NCI-H460 (cell line): ENCODE data around the gene CCL23. TPM values are rescaled to one million over a fixed set of nuclear protein-coding genes. Genes with fewer than 3 reads are reported as not detected.
"Not testable (repeated sequence)": the region's sequence is repeated elsewhere in the genome, so short reads cannot be mapped to it uniquely, and the experiment has no call there.

Experiments
- DNase-seq: peaks from one replicate; pipeline ENCODE4 v3.0.0-alpha.2; 2016; ENCODE audit warnings: low read depth; ENCODE audit errors: extremely low read depth
- polyA plus RNA-seq: library from polyadenylated mRNA; depleted of rRNA; stranded (reverse); fragments of >200 nt; gene quantifications from 2 replicates; pipeline ENCODE4 v1.2.3, GENCODE V29; 2014; cell fraction: nucleus; rRNA removed
- total RNA-seq: library from RNA; depleted of rRNA; stranded (reverse); fragments of >200 nt; shearing (Covaris generic); gene quantifications from 2 replicates; pipeline ENCODE4 v1.2.3, GENCODE V29; 2014; rRNA removed

CCL23 gene
- total RNA-seq = not detected in 2 replicates
- polyA plus RNA-seq = not detected in 2 replicates

DNA sequence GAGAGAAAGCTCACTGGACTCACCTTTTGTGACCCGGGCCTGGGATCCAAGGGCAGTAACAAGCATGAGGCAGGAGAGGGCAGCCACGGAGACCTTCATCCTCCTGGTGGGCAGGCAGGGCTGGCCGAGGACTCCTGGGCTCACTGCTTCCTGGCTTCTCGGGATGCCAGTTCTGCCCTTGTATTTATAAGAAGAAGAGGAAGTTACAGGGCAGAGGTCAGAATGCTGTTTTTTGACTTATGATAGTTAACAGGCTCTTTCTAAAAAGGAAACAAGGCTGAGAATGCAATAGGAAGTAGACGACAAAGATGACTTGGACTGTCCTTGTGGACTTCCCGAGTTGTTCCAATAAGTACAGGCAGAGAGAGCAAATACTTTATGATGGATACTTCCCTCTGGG, at the start of gene CCL23:
Gene CCL23, minus strand, starts transcription at position 174 of the 400 bp plus-strand sequence. Its CDS starts 75 bp downstream, at position 99.
- no peak for DNase-seq

DNA sequence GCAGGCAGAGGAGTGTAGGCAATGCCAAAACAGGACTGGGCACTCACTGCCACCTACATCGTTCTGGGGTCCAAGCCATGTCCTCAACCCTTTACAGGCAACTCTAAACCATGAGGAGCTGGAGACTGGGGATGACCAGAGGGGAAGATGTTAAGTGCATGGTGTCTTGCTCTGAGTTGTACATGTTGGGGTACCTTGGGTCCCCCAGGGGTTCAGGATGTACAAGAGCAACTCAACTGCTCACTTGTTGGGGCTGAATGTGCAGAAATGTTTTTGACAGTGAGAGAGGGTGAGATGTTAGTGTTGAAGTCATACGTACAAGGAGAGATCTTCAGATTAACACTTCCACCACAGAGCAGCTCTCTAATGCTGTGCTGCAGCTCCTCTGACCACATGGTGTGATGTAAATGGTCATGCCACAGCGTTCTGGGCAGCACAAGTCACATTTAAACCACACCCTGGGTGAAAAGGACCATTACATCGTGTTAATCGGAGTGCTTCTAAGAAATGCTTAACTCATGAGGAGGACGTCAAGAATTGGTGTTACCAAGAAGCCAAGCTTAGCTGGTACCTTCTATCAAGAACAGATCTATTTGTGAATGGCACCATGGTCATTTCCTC, 48.7 kb upstream of the CCL23 start:
- no peak for DNase-seq

DNA sequence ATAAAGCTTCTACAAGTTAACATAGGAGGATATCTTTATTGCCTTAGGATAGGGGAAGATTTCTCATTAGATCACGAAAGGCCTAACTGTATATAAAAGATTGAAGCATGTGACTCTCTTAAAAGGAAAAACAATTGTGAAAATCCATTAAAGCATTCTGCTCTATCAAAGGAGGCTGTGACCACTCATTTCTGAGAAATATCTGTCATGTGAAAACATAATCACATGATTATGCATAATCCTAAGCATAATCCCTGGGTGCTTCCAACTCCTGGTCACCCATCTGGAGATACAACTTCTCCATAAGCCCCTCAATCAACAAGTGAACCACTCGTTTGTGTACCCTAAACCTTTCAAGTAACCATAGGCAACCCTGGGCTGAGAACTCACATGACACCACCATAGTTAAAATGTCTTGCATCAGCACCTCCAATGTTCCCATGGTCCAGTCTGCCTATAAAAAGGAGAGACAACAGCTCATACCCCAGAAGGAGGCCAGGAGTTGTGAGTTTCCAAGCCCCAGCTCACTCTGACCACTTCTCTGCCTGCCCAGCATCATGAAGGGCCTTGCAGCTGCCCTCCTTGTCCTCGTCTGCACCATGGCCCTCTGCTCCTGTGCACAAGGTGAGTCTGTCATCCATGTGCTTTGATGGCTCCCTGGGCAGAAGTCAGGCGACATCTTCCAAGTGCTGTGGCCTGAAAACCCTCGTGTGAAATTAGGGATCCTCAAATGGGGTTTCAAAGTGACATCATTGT, 46.2 kb upstream of the CCL23 start, which contains the start of gene CCL18:
Gene CCL18, plus strand, starts transcription at position 487 of the 756 bp plus-strand sequence. Its CDS starts 71 bp downstream, at position 558.
- DNase-seq = no peak

DNA sequence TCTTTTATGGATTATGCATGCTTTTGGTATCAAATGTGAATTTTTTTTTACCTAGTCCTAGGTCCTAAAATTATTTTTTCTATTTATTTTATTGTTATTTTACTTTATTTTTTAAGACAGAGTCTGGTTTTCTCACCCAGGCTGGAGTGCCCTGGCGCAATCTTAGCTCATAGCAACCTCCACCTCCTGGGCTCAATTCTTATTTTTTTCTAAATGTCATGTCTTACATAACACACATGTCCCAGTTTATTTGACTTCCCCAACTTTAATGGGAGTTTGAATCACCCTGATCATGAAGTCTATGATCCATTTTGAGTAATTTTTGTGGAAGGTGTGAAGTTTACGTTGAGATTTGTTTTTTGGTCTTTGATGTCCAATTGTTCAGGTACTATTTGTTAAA, 43.0 kb upstream of the CCL23 start:
- no peak for DNase-seq

DNA sequence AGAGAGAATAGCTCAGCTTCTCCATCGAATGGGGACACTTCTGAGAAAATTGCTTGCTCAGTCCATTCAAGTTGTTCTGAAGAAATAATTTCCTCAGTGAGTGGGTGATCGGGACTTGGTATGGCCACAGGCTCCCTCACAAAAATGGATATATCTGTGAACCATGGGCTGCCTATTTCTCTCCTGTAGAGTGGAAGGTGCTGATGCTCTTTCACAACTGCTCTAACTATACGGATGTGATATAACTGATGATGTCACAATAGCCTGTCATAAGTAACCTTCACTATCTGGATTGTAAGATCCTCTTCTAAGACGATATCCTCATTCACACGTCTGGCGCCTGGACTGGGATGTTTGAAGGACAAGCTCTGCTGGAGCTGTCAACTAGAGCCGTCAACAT, 41.6 kb upstream of the CCL23 start:
- DNase-seq = no peak

- no peak for DNase-seq
These were observed 40.1 kb upstream of the CCL23 start for GRCh38 chr17:36057911-36058310.

DNA sequence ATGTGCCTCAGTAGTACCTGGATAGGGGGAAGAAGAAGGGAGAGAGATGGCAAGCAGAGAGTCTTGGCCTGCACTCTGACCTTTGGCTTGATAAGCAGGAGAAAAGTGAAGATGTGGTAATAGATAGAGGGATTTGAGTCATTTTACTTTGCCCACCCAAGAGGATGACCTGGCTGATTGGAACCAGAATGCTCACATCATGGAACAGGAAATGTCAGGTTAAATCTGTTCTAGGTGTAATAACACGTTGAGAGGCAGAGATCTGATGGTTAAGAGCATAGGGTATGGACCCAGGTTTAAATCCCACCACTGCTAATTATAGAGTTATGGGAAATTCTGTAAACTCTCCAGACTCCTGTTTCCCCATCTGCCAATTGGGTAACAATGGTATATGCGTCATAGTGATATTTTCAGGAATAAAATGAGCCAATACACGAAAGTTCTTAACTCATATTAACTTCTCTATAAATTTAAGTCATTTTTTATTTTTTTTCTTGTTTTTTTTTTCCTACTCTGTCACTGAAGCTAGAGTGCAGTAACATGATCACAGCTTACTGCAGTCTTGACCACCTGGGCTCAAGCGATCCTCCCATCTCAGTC, 38.2 kb upstream of the CCL23 start:
- no peak for DNase-seq

DNA sequence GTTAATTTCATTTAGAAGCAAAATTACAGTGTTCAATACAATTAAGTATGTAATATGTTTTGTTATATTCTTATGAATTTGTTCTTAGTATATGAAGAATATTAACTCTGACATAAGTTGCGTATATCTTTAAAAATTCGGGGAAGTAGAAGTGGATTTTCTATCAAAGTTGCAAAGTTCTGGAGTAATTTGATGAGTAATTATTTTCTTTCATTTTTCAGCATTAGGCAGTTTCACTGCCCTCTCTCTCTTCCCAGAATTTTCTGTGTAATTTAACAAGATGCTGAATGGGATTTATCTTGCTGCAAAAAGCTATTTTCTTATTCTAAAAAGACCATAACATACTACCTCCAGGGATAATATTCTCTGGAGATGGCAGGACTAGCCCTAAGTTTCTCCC, 37.4 kb upstream of the CCL23 start:
- DNase-seq = no peak

DNA sequence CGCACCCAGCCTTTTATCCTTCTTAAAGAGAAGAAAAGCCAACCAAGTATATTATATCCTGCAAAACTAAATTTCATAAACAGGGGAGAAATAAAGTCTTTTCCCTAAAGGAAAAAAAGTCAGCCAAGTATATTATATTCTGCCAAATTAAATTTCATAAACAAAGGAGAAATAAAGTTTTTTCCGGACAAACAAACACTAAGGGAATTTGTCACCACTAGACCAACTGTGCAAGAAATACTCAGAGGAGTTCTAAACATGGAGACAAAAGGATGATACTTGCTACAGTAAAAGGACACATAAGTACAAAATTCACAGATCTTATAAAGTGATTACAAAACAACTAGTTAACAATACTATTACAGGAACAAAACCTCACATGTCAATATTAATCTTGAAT, 31.9 kb upstream of the CCL23 start:
- DNase-seq = no peak

DNA sequence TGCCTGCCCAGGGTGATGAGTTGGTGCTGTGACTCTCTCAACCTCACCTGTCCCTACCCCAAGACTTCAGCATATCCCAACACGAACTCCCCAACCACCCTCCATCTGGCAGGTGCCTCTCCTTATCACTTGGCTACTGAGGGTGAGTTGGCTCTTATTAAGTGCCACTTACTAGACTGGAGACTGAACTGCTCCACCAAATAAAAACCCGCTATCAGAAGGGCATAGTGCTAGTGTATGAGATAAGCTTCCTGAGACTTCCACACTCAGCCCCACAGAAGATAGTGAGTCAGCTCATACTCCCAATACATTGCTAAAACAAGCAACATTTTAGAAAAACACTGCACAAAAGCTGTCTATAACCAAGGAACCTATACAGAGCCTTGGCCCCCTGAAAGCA, 30.3 kb upstream of the CCL23 start:
- no peak for DNase-seq

DNA sequence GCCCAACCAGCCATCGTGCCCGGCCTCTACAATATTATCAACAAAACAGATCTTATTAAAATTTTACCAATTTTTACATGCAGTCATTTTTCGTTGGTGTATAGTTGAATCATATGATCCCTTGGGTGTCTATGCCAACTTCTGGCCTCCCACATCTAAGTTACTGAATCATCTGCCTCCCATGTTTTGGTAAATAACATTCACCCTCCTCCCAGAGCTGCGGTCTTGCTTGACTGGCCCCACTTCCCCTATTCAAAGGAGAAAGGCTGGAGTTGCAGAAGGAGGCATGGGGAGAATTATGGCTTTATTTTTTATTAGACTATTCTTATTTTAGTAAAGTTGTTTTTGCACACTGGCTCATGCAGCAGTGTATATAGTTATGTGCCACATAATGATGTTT, 18.5 kb upstream of the CCL23 start:
- no peak for DNase-seq

DNA sequence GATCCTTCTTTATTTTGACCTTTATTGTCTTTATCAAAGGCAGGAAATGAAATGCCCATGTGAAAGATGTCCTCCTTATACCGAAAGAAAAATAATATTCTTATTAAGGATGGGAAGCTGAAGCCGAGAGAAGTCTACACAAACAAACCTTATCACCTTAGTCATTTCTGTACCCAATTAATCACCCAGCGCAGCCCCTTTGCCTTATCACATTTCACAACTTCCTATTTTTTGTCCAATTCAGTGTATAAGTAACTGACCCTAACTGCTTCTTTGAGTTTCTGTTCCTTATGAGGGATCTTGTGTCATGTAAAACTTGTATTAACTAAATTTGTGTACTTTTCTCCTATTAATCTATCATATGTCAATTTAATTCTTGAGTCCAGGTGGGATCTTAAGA, 16.4 kb upstream of the CCL23 start:
- no peak for DNase-seq

GRCh38 chr17:36030956-36031355, 13.2 kb upstream of the CCL23 start:
- DNase-seq = no peak

DNA sequence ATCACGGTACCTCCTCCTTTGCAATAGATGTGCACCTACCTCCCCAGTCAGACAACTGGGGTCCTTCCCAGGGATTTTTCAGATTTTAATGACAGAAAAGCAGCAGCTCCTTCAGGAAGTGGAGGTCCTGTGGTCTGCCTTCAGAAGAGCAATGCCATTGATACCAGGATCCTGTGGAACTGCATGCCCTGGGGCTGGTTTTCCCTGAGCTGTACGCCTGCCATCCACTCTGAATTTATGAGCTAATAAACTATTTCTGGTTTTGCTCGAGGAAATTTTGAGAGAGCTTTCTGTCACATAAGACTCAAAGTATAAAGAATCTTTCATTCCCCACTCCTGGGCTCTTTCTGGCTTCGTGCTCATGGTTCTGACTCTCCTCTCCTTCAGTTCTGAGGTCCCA, 10.0 kb upstream of the CCL23 start:
- no peak for DNase-seq

DNA sequence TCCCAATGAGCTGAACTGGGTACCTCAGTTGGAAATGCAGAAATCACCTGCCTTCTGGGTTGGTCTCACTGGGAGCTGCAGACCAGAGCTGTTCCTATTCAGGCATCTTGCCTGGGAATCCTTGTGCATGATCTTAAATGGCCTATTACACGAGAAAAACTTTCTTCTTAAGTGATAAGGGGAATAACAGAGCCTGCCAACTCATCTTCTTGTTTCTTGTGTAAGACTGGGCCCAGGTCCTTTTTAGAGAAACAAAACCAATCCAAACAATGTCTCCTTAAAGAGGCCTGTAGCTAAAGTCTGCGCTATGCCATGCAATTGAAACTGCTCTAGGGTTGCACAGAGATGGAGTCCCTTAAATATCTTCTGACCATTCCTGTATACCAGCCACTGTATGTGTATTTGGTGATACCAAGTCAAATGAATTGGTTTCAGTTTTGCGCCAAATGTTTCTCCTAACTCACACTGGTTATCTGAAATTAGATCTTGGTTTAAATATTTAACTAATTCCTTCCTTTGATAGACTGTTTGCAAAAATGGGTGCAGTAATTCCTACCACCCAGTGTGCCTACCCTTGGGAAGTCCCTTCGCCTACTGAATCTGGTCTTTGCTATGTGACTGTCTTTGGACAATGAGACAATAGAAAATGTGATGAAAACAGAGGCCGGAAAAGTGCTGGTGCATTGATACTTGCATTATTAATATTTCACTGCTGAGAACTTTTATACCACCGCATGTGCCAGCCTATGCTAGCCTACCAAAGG, 6.5 kb upstream of the CCL23 start:
- DNase-seq = no peak

GRCh38 chr17:36019423-36019822, 1.7 kb upstream of the CCL23 start:
- no peak for DNase-seq

DNA sequence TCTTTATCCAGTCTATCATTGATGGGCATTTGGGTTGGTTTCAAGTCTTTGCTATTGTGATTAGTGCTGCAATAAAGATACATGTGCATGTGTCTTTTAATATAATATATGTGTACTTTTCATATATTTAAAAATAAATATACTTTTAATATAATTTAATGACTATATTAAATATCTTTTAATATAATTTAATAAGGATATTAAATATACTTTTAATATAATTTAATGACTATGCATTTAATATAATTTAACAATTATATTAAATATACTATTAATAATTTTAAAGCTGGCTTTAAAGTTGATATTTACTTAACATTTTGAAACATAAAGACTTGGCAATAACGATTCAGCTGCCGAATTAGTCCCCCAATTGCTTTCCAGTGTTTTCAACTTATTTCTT, 1.2 kb downstream of the CCL23 start:
- no peak for DNase-seq

DNA sequence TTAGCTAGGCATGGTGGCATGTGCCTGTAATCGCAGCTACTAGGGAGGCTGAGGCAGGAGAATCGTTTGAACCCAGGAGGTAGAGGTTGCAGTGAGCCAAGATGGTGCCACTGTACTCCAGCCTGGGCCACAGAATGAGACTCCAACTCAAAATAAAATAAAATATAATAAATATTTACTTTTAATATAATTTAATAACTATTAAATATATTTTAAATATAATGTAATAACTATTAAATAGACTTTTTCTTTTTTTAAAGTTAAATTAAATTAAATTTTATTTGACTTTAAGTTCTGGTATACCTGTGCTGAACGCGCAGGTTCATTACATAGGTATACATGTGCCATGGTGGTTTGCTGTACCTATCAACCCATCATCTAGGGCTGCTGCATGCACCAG, 1.9 kb downstream of the CCL23 start:
- DNase-seq = not testable (repeated sequence)

- DNase-seq = no peak
These were observed 2.8 kb downstream of the CCL23 start for GRCh38 chr17:36014946-36015345.

GRCh38 chr17:36011201-36011600, 6.6 kb downstream of the CCL23 start:
- no peak for DNase-seq
